Cardiac fibroblast (primary cell): Measurements from ENCODE around the gene SHANK1.

Experiments
- DNase-seq, 2 donors: peaks; one replicate each; pipeline versions ENCODE4 v3.0.0 to v3.0.0-alpha.2; 2010; ENCODE audit warnings: low read depth in 2 of 2
- H3K4me3 ChIP-seq, 2 donors: replicated peaks in 1 of 2; 1 replicate in 1 of 2; 2 replicates in 1 of 2; pipeline ENCODE4 v1.5.1; 2011; ENCODE audit warnings: low read depth in 2 of 2, low read length in 2 of 2, mild to moderate bottlenecking in 2 of 2, moderate library complexity in 1 of 2
- CTCF ChIP-seq: IDR thresholded peaks from one replicate; pipeline ENCODE4 v1.5.1; 2011; ENCODE audit warnings: low read depth, mild to moderate bottlenecking, low read length, inconsistent platforms

Gene SHANK1

GRCh38 chr19:50696094-50696483 lies 23.5 kb downstream of the SHANK1 start:
- DNase-seq: no peak
- no peak overlapping the region for H3K4me3 ChIP-seq
- TF ChIP-seq CTCF: no peak

GRCh38 chr19:50695251-50696093 lies 24.1 kb downstream of the SHANK1 start:
- peak in 1 of 2 donors; percentile 10 for DNase-seq
- H3K4me3 ChIP-seq: no peak overlapping the region
- TF ChIP-seq CTCF: no peak

GRCh38 chr19:50694815-50695145 lies 24.8 kb downstream of the SHANK1 start:
- no peak for TF ChIP-seq CTCF
- H3K4me3 ChIP-seq: no peak overlapping the region
- no peak for DNase-seq

- no peak for DNase-seq
- H3K4me3 ChIP-seq: no peak overlapping the region
- TF ChIP-seq CTCF: no peak
Observed at GRCh38 chr19:50693064-50693975, 26.3 kb downstream of the SHANK1 start.

- no peak overlapping the region for H3K4me3 ChIP-seq
- TF ChIP-seq CTCF: no peak
- DNase-seq: no peak
Observed at GRCh38 chr19:50690439-50690838, 29.2 kb downstream of the SHANK1 start.

- DNase-seq: no peak
- no peak for TF ChIP-seq CTCF
- H3K4me3 ChIP-seq: no peak overlapping the region
Observed at GRCh38 chr19:50688766-50689165, 30.8 kb downstream of the SHANK1 start.
